ENCODE data around the gene CHST3.

The CHST3 gene

GRCh38 chr10:72061491-72061890, 97.3 kb downstream of the CHST3 start:
- no peak for DNase-seq

DNA sequence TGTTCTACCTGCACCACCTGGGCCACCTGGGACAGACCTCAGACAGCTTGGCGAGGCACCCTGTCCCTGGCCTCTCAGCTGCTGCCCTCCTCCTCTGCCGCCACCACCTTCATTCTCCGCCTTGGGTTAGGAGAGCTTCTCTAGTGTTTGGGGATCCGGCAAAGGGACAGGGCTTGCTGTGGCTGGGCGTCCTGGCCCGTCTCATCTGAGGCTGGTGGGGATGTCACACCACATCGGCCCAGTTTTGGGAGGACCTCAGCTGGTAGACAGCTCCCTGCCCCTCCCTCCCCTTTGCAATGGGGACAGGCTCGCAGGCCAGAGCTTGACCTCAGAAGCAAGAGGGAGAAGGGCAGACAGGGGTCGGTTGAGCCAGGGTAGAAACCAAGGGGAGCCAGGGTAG, 97.7 kb downstream of the CHST3 start:
- DNase-seq: no peak

DNA sequence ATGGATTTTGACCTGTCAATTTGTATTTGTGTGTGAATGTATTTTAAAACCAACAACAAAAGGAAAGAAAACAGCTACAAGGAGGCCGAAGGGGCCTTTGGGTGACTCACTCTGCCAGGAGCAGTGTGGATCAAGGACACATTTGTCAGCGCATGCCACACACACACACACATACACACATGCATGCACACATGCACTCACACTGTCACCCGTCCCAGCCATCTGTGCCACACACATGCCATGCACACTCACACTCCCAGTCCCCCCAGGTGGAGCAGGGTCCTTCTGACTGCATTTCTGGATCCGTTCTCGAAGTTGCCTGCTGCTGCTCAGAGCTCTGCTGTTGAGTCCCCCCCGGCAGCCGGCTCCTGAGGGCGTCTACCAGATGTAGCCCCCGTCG, 98.2 kb downstream of the CHST3 start:
- no peak for DNase-seq
